GM12865 (cell line): Measurements from ENCODE around the gene DNAH2.

Experiments
- DNase-seq: peaks from one replicate; pipeline ENCODE4 v3.0.0; 2010; ENCODE audit warnings: low read depth
- H3K4me3 ChIP-seq: 2 replicates; pipeline ENCODE4 v1.5.1; 2011; ENCODE audit warnings: mild to moderate bottlenecking, low read depth, low read length, control low read depth
- CTCF ChIP-seq: IDR thresholded peaks from 2 replicates; pipeline ENCODE4 v1.5.1; 2011; ENCODE audit warnings: low read length, control low read depth, low read depth, inconsistent platforms; ENCODE audit not compliant: insufficient read depth; ENCODE audit errors: missing control alignments

DNAH2 gene

GRCh38 chr17:7790150-7790549 is 72.6 kb downstream of the DNAH2 start:
- no peak for TF ChIP-seq CTCF

GRCh38 chr17:7792611-7793010 is 75.1 kb downstream of the DNAH2 start:
- no peak overlapping the region for H3K4me3 ChIP-seq
- no peak for TF ChIP-seq CTCF
- no peak for DNase-seq

More at GRCh38 chr17:7790150-7790549, 72.6 kb downstream of the DNAH2 start:
- no peak overlapping the region for H3K4me3 ChIP-seq
- DNase-seq, result no peak

GRCh38 chr17:7794075-7794663 is 76.6 kb downstream of the DNAH2 start:
- no peak overlapping the region for H3K4me3 ChIP-seq
- no peak for TF ChIP-seq CTCF
- DNase-seq, result no peak

- TF ChIP-seq CTCF, result no peak
- no peak for DNase-seq
- H3K4me3 ChIP-seq, result no peak overlapping the region
Observed at GRCh38 chr17:7797976-7798375, 80.4 kb downstream of the DNAH2 start.

- no peak for TF ChIP-seq CTCF
- no peak for DNase-seq
- H3K4me3 ChIP-seq, result no peak overlapping the region
Observed at GRCh38 chr17:7798839-7799238, 81.3 kb downstream of the DNAH2 start.

- no peak for TF ChIP-seq CTCF
- no peak overlapping the region for H3K4me3 ChIP-seq
- no peak for DNase-seq
Observed at GRCh38 chr17:7803981-7804380, 86.4 kb downstream of the DNAH2 start.

- no peak overlapping the region for H3K4me3 ChIP-seq
- no peak for DNase-seq
- TF ChIP-seq CTCF, result no peak
Observed at GRCh38 chr17:7806587-7806986, 89.0 kb downstream of the DNAH2 start.
